ENCODE results near the gene PCDHA11.
"Not testable (repeated sequence)": the region's sequence is repeated elsewhere in the genome, so short reads cannot be mapped to it uniquely, and the experiment has no call there.

PCDHA11 gene, protein sequence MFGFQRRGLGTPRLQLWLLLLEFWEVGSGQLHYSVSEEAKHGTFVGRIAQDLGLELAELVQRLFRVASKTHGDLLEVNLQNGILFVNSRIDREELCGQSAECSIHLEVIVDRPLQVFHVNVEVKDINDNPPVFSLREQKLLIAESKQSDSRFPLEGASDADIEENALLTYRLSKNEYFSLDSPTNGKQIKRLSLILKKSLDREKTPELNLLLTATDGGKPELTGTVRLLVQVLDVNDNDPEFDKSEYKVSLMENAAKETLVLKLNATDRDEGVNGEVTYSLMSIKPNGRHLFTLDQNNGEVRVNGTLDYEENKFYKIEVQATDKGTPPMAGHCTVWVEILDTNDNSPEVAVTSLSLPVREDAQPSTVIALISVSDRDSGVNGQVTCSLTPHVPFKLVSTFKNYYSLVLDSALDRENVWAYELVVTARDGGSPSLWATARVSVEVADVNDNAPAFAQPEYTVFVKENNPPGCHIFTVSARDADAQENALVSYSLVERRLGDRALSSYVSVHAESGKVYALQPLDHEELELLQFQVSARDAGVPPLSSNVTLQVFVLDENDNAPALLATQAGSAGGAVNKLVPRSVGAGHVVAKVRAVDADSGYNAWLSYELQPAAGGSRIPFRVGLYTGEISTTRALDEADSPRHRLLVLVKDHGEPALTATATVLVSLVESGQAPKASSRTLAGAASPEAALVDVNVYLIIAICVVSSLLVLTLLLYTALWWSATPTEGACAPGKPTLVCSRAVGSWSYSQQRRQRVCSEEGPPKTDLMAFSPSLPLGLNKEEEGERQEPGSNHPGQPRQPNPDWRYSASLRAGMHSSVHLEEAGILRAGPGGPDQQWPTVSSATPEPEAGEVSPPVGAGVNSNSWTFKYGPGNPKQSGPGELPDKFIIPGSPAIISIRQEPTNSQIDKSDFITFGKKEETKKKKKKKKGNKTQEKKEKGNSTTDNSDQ

DNA sequence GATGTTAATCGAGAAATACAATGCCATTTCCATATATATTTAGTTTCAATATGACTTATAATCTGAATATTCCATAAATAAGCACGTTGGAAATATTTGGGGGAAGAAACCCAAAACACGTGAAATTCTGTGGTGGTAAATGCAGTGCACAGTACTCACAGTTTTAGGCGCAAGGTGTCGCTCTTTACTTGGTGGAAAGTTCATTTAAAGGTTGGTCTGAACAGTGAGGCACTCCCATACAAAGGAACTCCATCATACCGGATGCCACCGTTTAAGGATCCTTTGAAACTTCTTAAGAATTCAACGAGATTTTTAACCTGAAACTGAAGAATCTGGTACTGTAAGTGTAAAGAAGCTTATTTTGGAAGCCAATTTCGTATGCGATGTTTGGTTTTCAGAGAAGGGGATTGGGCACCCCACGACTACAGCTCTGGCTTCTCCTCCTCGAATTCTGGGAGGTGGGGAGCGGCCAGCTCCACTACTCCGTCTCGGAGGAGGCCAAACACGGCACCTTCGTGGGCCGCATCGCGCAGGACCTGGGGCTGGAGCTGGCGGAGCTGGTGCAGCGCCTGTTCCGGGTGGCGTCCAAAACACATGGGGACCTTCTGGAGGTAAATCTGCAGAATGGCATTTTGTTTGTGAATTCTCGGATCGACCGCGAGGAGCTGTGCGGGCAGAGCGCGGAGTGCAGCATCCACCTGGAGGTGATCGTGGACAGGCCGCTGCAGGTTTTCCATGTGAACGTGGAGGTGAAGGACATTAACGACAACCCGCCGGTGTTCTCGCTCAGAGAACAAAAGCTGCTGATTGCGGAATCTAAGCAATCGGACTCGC, at the start of gene PCDHA11:
PCDHA11 (plus strand) TSS at position 237 of the 834 bp plus-strand sequence; CDS start at position 384, 147 bp downstream.
- DNase-seq = peak in 2 of 51 donors; percentile 14 to 43

DNA sequence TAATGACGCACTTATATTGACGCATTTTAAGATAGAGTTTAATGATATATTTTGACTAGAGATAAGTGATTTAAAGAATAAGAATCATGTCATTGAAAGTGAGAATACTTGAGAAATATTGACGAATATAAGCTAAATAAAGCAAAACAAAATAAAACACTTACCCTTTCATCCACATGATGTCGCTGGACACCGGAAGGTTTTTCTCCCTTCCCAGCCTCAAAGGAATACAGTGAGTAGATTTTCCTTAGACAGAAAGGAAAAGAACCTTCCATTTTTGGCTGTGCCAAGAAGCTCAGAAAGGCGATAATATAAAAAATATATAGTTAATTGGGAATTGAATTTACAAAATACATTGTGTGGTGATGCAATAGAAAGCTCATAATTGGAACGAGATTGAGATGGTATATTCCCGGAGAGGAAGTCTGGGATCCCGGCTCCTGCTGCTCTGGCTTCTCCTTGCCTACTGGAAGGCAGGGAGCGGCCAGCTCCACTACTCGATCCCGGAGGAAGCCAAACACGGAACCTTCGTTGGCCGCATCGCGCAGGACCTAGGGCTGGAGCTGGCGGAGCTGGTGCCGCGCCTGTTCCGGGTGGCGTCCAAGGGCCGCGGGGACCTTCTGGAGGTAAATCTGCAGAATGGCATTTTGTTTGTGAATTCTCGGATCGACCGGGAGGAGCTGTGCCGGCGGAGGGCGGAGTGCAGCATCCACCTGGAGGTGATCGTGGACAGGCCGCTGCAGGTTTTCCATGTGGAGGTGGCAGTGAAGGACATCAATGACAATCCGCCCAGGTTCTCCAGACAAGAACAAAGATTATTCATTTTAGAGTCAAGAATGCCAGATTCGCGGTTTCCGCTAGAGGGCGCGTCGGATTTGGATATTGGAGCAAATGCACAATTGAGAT, 47.1 kb upstream of the PCDHA11 start, which contains the start of gene PCDHA5:
PCDHA5 (plus strand) TSS at position 239 of the 906 bp plus-strand sequence.
- peak in 7 of 51 donors; percentile 4 to 44 (median 23) for DNase-seq

DNA sequence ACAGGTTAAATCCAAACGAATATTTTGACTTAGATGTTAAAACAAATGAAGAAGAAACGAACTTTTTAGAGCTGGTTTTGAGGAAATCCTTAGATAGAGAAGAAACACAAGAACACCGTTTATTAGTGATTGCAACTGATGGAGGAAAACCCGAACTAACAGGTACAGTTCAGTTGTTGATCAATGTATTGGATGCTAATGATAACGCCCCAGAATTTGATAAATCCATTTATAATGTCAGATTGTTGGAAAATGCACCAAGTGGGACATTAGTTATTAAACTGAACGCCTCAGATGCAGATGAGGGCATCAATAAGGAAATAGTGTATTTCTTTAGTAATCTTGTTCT, 46.5 kb upstream of the PCDHA11 start:
- DNase-seq = no peak

DNA sequence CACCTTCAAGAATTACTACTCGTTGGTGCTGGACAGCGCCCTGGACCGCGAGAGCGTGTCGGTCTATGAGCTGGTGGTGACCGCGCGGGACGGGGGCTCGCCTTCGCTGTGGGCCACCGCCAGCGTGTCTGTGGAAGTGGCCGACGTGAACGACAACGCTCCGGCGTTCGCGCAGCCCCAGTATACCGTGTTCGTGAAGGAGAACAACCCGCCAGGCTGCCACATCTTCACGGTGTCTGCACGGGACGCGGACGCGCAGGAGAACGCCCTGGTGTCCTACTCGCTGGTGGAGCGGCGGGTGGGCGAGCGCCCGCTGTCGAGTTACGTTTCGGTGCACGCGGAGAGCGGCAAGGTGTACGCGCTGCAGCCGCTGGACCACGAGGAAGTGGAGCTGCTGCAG, 45.8 kb upstream of the PCDHA11 start:
- DNase-seq = not testable (repeated sequence)

DNA sequence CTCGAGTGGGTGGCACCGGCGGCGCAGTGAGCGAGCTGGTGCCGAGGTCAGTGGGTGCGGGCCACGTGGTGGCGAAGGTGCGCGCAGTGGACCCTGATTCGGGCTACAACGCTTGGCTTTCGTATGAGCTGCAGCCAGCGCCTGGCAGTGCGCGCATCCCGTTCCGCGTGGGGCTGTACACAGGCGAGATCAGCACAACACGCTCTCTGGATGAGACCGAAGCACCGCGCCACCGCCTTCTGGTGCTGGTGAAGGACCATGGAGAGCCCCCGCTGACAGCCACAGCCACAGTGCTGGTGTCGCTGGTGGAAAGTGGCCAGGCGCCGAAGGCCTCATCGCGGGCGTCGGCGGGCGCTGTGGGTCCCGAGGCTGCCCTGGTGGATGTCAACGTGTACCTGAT, 45.3 kb upstream of the PCDHA11 start:
- no peak for DNase-seq

DNA sequence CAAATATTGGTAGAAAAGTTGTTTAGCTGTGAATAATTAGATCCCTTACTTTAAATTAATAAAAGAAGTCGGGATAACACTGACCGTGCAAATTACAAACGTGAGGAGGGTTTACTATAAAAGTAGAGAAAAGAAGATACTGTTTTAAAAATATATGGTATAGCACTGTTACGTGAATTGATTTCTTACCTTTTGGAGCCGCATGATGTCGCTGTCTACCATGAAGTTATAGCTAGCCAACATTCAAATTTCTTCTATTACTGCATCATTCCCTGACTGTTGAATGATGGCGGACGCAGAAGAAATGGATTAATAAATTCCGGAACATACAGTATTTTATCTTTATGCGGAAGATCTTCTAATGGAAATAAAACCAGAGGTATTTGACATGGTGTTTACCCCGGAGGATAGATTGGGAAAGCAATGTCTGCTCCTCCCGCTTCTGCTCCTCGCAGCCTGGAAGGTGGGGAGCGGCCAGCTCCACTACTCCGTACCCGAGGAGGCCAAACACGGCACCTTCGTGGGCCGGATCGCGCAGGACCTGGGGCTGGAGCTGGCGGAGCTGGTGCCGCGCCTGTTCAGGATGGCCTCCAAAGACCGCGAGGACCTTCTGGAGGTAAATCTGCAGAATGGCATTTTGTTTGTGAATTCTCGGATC, 40.9 kb upstream of the PCDHA11 start, which contains the start of gene PCDHA6:
PCDHA6 (plus strand) TSS at position 257 of the 658 bp plus-strand sequence; CDS start at position 389, 132 bp downstream.
- peak in 1 of 51 donors; percentile 5 for DNase-seq

DNA sequence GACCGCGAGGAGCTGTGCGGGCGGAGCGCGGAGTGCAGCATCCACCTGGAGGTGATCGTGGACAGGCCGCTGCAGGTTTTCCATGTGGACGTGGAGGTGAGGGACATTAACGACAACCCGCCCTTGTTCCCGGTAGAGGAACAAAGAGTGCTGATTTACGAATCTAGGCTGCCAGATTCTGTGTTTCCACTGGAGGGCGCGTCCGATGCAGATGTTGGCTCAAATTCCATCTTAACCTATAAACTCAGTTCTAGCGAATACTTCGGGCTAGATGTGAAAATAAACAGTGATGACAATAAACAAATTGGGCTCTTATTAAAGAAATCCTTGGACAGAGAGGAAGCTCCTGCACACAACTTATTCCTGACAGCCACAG, 40.4 kb upstream of the PCDHA11 start:
- no peak for DNase-seq

DNA sequence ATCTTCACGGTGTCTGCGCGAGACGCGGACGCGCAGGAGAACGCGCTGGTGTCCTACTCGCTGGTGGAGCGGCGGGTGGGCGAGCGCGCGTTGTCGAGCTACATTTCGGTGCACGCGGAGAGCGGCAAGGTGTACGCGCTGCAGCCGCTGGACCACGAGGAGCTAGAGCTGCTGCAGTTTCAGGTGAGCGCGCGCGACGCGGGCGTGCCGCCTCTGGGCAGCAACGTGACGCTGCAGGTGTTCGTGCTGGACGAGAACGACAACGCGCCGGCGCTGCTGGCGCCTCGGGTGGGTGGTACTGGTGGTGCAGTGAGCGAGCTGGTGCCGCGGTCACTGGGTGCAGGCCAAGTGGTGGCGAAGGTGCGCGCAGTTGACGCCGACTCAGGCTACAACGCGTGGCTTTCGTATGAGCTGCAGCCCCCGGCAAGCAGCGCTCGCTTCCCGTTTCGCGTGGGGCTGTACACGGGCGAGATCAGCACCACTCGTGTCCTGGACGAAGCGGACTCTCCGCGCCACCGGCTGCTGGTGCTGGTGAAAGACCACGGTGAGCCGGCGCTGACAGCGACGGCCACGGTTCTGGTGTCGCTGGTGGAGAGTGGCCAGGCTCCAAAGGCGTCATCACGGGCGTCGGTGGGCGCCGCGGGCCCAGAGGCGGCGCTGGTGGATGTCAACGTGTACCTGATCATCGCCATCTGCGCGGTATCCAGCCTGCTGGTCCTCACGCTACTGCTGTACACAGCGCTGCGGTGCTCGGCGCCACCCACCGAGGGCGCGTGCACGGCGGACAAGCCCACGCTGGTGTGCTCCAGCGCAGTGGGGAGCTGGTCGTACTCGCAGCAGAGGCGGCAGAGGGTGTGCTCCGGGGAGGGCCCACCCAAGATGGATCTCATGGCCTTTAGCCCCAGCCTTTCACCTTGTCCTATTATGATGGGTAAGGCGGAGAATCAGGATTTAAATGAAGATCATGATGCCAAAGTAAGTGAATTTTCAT, 39.0 kb upstream of the PCDHA11 start:
- DNase-seq = not testable (repeated sequence)

DNA sequence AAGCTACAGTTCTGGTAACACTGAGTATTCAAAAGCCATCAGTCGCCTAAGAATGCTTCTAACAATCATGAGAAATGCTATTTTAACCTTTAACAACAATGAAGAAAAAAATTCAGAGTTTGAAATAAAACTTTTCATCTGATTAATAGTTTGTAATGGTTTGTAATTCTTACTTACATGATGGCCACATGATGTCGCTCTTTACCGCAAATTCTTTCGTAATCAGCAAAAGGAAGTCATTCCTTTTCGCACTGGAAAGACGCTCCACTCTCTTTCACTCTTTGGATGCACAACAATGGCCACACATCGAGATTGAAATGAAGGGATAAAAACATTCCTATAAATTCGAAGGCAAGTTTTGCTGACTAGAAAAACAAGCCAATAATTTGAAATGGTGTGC, 34.8 kb upstream of the PCDHA11 start, which contains the start of gene PCDHA7:
PCDHA7 (plus strand) TSS at position 277 of the 400 bp plus-strand sequence; CDS start at position 392, 115 bp downstream.
- DNase-seq = peak in 1 of 51 donors; percentile 36

DNA sequence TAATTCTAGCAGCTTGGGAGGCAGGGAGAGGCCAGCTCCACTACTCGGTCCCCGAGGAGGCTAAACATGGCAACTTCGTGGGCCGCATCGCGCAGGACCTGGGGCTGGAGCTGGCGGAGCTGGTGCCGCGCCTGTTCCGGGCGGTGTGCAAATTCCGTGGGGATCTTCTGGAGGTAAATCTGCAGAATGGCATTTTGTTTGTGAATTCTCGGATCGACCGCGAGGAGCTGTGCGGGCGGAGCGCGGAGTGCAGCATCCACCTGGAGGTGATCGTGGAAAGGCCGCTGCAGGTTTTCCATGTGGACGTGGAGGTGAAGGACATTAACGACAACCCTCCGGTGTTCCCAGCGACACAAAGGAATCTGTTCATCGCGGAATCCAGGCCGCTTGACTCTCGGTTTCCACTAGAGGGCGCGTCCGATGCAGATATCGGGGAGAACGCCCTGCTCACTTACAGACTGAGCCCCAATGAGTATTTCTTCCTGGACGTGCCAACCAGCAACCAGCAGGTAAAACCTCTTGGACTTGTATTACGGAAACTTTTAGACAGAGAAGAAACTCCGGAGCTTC, 34.2 kb upstream of the PCDHA11 start:
- peak in 1 of 51 donors; percentile 21 for DNase-seq

DNA sequence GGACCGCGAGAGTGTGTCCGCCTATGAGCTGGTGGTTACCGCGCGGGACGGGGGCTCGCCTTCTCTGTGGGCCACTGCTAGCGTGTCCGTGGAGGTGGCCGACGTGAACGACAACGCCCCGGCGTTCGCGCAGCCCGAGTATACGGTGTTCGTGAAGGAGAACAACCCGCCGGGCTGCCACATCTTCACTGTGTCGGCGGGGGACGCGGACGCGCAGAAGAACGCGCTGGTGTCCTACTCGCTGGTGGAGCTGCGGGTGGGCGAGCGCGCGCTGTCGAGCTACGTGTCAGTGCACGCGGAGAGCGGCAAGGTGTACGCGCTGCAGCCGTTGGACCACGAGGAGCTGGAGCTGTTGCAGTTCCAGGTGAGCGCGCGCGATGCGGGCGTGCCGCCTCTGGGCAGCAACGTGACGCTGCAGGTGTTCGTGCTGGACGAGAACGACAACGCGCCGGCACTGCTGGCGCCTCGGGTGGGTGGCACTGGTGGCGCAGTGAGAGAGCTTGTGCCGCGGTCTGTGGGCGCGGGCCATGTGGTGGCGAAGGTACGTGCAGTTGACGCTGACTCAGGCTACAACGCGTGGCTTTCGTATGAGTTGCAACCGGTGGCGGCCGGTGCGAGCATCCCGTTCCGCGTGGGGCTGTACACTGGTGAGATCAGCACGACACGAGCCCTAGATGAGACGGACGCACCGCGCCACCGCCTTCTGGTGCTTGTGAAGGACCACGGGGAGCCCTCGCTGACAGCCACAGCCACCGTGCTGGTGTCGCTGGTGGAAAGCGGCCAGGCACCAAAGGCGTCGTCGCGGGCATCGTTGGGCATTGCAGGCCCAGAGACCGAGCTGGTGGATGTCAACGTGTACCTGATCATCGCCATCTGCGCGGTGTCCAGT, 32.9 kb upstream of the PCDHA11 start:
- DNase-seq = no peak

DNA sequence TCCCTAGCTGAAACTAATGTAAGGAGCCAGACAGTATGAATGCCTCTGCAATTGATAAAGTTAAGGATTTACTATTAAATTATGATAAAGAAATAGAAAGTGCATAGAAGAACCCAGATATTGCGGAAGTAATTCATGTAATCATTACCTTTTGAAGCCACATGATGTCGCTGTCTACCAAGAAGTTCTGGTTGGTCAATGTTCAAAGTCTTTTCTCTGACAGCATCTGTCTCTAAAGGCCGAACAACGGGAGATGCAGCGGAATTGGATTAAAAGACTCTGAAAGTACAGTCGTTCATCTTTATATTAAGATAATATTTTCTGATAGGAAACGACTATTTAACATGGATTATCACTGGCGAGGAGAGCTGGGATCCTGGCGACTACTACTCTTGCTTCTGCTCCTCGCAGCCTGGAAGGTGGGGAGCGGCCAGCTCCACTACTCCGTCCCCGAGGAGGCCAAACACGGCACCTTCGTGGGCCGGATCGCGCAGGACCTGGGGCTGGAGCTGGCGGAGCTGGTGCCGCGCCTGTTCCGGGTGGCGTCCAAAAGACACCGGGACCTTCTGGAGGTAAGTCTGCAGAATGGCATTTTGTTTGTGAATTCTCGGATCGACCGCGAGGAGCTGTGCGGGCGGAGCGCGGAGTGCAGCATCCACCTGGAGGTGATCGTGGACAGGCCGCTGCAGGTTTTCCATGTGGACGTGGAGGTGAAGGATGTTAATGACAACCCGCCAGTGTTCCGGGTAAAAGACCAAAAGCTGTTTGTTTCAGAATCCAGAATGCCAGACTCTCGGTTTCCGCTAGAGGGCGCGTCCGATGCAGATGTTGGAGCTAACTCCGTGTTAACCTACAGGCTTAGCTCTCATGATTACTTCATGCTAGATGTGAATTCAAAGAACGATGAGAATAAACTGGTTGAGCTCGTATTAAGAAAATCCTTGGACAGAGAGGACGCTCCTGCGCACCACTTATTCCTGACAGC, 27.5 kb upstream of the PCDHA11 start, which contains the start of gene PCDHA8:
PCDHA8 (plus strand) TSS at position 210 of the 985 bp plus-strand sequence; CDS start at position 345, 135 bp downstream.
- peak in 5 of 51 donors; percentile 19 to 48 (median 35) for DNase-seq

DNA sequence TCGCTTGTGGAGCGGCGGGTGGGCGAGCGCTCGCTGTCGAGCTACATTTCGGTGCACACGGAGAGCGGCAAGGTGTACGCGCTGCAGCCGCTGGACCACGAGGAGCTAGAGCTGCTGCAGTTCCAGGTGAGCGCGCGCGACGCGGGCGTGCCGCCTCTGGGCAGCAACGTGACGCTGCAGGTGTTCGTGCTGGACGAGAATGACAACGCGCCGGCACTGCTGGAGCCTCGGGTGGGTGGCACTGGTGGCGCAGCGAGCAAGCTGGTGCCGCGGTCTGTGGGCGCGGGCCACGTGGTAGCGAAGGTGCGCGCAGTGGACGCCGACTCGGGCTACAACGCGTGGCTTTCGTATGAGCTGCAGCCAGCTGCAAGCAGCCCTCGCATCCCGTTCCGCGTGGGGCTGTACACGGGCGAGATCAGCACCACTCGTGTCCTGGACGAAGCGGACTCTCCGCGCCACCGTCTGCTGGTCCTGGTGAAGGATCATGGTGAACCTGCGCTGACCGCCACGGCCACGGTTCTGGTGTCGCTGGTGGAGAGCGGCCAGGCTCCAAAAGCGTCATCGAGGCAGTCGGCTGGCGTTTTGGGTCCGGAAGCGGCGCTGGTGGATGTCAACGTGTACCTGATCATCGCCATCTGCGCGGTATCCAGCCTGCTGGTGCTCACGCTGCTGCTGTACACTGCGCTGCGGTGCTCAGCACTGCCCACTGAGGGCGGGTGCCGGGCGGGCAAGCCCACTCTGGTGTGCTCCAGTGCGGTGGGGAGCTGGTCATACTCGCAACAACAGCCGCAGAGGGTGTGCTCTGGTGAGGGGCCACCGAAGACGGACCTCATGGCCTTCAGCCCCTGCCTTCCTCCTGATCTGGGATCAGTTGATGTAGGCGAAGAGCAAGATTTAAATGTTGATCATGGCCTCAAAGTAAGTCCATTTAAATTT, 25.7 kb upstream of the PCDHA11 start:
- no peak for DNase-seq
